Renal cortical epithelial cell (primary cell): ENCODE data around the gene RBBP6. TPM values are rescaled to one million over a fixed set of nuclear protein-coding genes. Genes with fewer than 3 reads are reported as not detected.
"Not testable (repeated sequence)": the region's sequence is repeated elsewhere in the genome, so short reads cannot be mapped to it uniquely, and the experiment has no call there.

Source experiments
- DNase-seq: peaks from one replicate; pipeline ENCODE4 v3.0.0-alpha.2; 2011; ENCODE audit warnings: low read depth
- total RNA-seq: library from RNA; depleted of rRNA; stranded (reverse); fragments of >200 nt; gene quantifications from 2 replicates; pipeline ENCODE4 v1.2.3, GENCODE V29; 2014

RBBP6 gene, protein sequence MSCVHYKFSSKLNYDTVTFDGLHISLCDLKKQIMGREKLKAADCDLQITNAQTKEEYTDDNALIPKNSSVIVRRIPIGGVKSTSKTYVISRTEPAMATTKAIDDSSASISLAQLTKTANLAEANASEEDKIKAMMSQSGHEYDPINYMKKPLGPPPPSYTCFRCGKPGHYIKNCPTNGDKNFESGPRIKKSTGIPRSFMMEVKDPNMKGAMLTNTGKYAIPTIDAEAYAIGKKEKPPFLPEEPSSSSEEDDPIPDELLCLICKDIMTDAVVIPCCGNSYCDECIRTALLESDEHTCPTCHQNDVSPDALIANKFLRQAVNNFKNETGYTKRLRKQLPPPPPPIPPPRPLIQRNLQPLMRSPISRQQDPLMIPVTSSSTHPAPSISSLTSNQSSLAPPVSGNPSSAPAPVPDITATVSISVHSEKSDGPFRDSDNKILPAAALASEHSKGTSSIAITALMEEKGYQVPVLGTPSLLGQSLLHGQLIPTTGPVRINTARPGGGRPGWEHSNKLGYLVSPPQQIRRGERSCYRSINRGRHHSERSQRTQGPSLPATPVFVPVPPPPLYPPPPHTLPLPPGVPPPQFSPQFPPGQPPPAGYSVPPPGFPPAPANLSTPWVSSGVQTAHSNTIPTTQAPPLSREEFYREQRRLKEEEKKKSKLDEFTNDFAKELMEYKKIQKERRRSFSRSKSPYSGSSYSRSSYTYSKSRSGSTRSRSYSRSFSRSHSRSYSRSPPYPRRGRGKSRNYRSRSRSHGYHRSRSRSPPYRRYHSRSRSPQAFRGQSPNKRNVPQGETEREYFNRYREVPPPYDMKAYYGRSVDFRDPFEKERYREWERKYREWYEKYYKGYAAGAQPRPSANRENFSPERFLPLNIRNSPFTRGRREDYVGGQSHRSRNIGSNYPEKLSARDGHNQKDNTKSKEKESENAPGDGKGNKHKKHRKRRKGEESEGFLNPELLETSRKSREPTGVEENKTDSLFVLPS (N-terminal part only)
- 7.5 and 35.2 TPM in 2 replicates for total RNA-seq

DNA sequence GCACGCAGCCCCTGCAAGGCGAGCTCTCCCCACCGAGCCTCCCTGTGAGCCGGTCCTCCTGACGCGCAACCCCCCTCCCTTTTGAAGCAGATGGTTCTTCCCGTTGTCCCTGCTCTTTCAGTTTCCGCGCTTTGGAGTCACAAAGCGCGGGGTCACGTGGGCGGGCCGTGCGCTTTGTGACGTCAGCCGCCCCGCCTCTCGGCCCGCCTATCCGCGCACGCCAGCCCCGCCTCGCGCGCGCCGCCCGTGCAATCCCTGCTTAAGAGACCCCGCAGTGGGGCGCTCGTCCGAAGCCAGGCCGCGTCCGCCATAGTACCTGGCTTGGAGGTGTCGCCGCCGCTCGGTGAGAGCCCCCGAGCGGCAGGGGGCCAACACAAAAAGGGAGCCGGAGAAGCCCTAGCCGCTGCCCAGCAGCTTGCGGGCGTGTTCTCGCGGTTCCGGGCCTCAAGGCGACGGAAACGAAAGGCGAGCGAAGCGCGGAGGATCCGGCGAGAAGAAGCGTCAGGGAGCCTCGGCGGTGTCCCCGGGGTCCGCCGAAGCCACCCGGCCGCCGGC is at the start of gene RBBP6:
RBBP6 (plus strand) TSS at position 272 of the 555 bp plus-strand sequence. CDS start 1,061 bp downstream, outside the sequence.
- DNase-seq, result peak; percentile 80

DNA sequence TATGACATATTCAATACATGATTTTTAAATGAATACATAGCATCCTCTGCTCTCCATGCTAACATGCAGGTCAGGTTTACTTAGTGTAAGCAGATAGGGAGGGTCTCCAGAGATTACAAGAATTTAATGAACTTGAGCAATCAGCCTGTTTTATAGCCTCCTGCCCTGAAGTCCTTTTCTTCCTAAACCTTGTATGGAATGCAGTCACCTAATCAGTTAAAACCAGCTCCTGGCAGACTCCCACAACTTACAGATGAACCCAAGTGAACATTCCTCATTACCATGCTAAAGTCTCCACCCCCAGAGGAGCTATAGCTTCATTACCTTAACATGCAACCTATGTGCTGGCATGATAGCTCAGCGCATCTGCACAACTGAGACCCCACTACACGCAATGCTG is 48.5 kb upstream of the RBBP6 start:
- no peak for DNase-seq

DNA sequence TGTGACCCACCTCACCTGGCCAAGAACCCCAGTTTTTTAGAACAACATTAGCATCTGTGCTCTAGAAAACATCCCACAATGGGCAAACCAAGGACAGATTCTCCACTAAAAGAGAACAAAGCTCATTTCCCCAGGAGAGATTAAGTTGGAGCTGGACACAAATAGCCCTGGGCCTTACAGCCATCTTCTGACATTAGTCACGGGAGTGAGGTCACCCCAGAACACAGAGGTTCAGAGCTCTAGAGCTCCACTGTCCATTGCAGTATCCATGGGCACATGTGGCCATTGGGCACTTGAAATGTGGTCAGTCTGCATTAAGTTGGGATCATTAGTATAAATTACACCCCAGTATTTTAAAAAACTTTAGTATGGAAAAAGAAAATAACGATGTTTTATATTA is 47.6 kb upstream of the RBBP6 start:
- DNase-seq, result no peak

DNA sequence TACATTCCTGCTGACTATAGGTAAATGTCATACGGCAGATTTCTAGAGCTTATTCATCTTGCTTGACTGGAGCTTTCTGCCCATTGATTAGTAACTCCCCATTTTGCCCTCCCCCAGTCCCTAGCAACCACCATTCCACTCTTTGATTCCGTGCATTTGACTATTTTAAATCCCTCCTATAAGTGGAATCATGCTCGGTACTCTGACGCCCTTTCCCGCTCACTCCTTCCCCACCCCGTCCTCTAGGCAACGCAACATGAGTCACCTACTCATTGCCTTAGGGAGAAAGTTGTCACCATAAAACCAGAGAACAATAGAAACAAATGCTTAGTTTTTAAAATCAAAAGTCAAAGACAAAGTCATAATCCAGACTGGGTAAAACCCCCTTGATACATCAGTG is 45.5 kb upstream of the RBBP6 start:
- DNase-seq, result no peak

DNA sequence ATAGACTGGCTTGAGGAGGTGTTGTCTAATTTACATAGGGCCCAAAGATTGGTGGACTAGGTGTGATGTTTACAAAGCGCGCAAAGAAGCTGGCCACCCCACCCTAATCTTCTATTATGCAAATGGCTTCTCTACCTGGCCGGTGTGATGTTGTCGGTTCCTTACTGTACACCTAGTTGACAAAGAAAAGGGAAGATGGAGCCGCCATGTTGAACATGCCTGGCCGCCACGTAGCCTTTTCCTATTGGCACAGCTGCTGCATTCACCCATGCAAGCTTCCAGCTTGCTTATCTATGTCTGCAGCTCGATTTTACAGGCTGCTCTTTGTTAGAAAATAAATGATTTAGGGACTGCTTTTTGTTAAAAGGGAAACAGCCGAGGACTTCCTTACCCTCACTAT is 44.2 kb upstream of the RBBP6 start:
- not testable (repeated sequence) for DNase-seq

DNA sequence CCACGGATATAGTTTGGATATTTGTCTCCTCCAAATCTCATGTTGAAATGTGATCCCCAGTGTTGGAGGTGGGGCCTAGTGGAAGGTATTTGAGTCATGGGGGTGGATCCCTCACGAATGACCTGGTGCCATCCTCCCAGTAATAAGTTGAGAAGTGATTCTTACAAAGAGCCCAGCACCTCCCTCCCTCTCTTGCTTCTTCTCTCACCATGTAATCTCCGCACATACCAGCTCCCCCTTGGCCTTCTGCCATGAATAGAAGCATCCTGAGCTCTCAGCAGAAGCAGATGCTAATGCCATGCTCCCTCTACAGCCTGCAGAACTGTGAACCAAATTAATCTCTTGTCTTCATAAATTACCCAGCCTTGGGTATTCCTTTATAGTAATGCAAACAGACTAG is 41.9 kb upstream of the RBBP6 start:
- DNase-seq, result no peak

DNA sequence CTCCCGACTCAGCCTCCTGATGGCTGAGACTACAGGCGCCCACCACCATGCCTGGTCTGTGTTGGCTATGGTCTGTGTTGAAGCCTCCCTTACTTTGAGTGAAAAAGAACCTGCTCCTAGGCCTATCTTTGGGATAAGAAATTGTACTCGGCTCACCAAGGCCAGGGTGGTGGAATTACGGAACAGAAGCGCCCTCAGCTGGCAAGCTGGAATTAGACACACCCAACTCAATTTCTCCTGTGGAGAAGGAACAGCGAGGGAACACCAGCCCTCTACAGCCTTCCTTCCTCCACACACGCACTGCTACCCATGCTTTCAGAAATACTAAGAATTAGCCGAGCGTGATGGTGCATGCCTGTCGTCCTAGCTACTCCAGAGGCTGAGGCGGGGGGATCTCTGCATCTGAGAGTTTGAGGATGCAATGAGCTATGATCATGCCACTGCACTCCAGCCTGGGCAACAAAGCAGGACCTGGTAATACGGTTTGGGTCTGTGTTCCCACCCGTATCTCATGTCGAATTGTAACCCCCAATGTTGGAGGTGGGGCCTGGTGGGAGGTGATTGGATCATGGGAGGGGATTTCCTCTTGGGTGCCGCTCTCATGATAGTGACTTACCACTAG is 40.1 kb upstream of the RBBP6 start:
- no peak for DNase-seq

DNA sequence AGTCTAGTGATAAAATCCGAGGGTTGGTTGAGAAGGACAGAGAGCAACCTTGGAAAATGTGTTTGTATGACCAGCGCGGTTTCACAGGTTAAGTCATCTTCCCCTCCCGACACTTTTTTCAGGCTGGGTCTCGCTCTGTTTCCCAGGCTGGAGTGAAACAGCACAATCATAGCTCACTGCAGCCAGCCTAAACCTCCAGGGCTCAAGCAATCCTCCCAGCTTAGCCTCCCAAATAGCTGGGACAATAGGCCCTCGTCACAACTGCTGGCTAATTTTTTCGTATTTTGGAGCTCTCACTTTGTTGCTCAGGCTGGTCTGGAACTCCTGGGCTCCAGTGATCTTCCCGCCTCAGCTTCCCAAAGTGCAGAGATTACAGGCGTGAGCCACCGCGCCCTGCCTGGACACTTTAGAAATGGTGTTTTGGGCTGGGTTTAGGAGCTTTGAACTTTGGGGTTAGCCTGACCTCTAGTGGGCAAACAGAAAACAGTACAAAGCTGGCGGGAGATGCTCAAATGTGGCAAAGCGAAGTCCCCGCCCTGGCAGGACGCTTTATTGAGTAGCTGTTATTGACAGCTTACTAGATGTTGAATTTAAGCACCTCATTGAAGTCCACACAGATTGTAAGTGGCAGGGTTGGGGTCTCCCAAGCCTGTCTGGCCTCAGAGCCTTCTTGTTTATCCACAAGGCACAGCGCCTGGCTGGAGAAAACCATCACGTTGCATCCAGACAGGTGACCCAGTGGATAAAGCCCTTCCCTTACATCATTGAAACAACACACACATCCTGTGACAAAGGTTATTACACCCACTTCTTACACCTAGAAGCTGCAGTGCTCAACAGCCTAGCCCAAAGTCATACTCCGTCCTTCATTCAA is 34.7 kb upstream of the RBBP6 start:
- peak; percentile 56 for DNase-seq

DNA sequence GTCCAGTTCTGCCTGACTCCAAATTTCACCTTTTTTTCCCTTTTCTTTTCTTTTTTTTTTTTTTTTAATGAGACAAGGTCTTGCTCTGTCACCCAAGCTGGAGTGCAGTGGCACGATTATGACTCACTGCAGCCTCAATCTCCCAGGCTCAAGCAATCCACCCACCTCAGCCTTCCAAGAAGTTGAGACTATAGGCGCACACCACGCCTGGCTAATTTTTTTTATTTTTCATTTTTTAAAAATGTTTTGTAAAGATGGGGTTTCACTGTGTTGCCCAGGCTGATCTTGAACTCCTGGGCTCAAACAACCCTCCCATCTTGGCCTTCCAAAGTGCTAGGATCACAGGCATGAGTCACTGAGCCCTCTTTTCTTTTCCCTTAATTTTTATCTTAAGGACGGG is 33.4 kb upstream of the RBBP6 start:
- no peak for DNase-seq

DNA sequence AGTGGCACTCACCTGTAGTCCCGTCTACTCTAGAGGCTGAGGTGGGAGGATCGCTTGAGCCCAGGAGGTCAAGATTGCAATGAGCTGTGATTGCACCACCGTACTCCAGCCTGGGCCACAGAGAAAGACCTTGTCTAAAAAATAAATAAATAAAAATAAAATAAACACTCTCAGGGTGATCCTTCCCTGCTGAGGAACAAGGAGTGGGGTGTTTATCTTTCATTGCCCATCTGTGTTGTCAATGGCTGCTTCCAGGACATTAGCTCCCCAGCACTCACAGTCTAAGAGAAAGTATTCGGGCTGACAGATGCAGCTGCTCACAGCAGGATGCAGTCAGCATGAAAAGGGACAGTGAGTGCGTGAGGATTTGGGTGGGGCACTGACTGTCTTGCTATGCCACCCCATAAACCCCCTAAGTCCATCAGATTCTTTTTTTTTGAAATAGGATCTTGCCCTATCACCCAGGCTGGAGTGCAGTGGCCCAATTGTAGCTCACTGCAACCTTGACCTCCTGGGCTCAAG is 31.3 kb upstream of the RBBP6 start:
- no peak for DNase-seq

DNA sequence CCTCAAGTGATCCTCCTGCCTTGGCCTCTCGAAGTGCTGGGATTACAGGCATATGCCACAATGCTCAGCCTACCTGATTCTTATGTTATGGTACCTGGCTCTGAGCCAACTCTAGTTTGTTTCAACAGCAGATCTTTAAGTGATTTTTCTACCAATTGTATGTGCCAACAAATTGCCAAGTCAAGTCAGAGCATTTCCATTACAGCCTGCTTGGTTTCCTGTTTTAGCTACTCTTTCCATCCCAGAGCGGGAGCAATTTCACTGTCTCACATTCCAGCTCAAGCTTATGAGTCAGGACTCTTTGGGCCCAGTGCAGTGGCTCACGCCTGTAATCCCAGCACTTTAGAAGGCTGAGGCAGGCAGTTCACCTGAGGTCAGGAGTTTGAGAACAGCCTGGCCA is 30.8 kb upstream of the RBBP6 start:
- peak; percentile 59 for DNase-seq

DNA sequence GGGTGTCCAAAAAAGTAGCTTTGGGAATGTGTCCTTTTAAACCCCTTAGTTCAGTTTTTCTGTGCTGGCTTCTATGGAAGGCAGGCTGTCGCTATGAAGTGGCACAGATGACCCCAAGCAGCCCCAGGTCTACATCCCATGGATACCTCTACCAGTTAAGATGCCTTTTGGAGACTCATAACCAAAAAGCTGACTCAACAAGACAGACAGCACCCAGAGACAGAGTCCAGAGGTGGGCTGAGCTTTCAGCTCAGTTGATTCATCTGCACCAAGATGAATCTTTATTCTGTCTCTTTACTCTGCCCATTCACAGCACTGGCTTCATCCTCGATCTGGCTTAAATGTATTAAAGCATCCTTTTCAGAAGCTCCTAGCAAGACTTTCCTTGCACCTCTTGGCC is 29.8 kb upstream of the RBBP6 start:
- no peak for DNase-seq

DNA sequence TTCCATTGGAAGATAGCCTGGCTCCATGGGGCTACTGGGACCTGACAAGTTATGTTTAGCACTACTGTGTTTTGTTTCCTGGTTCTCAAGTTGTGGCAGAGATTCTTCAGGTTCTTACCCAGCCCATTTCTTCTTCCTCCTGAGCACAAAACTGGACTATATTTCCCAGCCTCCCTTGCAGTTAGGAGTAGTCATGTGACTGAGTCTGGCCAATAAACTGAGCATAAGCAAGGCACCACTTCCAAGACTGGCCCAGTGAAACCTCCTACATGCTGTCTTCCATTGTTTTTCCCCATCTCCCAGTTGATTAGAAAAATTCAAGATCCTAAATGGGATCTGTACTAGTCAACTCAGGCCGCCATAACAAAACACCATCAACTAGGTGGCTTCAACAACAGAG is 28.2 kb upstream of the RBBP6 start:
- no peak for DNase-seq

DNA sequence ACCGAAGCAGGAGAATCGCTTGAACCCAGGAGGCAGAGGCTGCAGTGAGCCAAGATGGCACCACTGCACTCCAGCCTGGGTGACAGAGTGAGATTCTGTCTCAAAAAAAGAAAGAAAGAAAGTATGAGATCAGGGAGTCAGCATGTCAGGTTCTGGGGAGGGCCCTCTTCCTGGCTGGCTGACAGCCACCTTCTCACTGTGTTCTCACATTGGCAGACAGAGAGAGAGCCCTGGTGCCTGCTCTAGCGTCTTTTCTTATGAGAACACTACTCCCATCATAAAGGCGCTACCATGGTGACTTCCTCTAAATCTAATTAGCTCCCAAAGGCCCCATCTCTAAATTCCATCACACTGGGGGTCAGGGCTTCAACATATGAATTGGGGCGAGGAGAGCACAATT is 27.6 kb upstream of the RBBP6 start:
- DNase-seq, result no peak

DNA sequence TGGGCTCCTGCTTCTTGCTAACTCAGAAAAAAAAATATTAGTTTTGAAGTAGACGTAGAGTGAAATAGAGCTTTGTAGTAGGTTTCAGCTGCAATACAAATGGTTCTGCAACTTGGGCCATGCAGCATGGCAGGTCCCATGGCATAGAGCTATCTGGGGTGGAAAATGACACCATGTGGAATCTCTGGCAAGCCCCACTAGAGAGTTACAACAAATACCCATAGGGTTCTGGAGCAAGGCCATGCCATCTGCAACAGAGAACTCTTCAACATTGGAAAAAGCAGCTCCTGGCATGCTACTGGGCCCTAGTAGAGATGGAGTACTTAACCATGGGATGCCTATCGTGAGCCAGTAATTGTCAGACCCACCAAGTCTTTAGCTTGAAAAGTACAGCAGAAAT is 25.3 kb upstream of the RBBP6 start:
- no peak for DNase-seq

DNA sequence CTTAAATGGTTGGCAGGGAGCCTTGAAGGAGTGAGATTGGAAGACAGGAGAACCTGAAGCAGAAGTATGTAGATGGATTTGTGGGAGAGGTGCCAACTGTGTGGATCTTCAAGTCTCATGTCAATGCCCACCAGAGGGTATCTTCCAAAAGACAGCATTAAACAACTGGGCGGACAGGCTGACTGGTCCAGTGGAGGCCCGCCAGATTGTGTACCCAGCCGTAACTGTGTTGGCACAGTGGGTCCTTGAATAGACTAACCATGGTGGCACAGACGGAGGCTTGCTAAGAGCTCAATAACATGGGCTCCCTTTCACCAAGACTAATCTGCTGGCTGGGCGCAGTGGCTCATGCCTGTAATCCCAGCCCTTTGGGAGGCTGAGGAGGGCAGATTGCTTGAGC is 24.2 kb upstream of the RBBP6 start:
- DNase-seq, result no peak

DNA sequence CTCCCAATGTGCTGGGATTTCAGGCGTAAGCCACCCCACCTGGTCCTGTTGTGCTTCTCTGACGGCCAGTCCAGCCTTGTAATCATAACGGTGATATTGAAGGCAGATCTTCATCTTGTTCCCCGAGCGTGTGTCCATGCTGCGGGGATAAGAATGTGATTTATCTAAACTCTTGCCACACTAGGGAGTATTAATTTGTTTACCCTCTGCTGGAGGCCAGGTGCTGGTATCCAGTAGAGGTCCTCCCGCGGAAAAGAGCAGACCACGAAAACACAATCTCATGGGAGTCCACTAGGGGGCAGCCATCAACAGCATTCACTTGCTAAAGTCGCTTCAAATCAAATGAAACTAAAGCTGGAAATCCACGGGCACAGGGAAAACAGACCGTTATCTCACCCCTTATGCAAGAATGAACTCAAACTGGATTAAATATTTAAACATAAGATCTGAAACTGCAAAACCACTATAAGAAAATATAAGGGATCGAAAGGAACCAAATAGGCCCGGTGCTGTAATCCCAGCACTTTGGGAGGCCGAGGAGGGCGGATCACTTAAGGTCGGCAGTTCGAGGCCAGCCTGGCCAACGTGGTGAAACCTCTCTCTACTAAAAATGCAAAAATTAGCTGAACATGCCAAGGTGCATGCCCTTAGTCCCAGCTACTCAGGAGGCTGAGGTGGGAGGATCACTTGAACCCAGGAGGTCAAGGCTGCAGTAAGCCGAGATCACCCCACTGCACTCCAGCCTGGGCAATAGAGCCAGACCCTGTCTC is 22.3 kb upstream of the RBBP6 start:
- peak; percentile 82 for DNase-seq

DNA sequence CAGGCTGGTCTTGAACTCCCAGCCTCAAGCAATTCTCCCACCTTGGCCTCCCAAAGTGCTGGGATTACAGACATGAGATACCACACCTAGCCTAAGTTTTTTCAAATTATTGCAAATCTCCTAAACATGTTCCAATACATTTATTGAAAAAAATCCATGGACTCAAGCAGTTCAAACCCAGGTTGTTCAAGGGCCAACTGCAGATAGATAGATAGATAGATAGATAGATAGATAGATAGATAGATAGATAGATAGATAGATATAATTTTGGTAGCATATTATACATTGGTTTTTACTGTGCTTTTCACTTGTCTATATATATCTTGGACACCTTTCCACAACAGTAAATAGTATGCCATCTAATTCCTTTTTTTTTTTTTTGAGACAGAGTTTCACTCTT is 20.9 kb upstream of the RBBP6 start:
- no peak for DNase-seq

DNA sequence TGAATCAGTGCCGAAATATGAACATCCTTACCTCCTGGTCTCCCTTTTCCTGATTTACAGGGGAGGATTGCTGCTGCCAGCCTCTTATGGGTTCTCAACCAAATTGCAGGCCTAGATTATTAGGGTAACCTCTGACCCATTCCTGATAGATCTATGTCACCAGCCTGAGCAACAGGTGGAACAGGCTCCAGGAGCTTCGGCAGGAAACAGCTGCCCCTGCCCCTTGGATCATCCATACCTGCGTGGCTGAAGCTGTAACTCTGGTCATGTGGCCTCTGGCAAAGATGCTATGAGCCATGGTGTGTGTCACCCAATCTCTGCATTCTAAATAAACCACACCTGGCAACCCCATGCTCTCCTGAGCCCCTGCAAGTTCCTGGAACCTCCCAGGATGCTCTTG is 18.4 kb upstream of the RBBP6 start:
- no peak for DNase-seq

DNA sequence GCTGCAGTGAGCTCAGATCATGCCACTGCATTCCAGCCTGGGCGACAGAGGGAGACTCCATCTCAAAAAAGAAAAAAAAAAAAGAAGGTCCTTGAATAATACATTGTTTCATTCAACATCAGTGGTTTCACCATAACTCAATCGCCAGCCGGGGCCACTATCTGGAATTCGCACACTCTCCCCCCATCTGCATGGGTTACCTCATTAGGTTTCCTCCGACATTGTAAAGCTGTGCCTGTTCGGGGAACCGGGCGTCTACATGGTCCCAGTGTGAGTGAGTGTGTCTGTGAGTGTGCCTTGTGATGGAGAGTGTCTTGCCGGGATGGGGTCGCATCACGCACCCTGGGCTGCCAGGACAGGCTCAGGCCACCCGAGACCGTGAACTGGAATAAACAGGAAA is 16.6 kb upstream of the RBBP6 start:
- DNase-seq, result no peak
